ENCODE measurements around the gene CPLANE2. TPM values are rescaled to one million over a fixed set of nuclear protein-coding genes. Genes with fewer than 3 reads are reported as not detected.
A peak's percentile ranks its signal among the peaks of the same experiment; 100 is the strongest.

CPLANE2 gene
- total RNA-seq, 1 experiment from 2014 or later, result 5.0 TPM

- POLR2A ChIA-PET, result no interaction called here
- H3K27ac Mint-ChIP-seq, result no peak overlapping the region; the same call in 1 of the 2 replicates
- no peaks in the 10 kb centered on the region for H3K9me3 Mint-ChIP-seq
- H3K4me3 Mint-ChIP-seq, result no peak overlapping the region
- no peak for TF ChIP-seq SOX15 (CRISPR knock-in tag; IDR thresholded peaks at IDR 0.05)
- TF ChIP-seq FOXK1 (CRISPR knock-in tag; IDR thresholded peaks at IDR 0.05), result no peak
- TF ChIP-seq SP1 (CRISPR knock-in tag; conservative IDR thresholded peaks at IDR 0.05), result no peak
- TF ChIP-seq CTCF (IDR thresholded peaks at IDR 0.05), result no peak
- TF ChIP-seq E2F4 (CRISPR knock-in tag; IDR thresholded peaks at IDR 0.05; ENCODE audit: borderline replicate concordance, low read depth), result no peak
- TF ChIP-seq GRHL2 (CRISPR knock-in tag; IDR thresholded peaks at IDR 0.05; ENCODE audit: insufficient replicate concordance, severe bottlenecking), result no peak
- no peak for TF ChIP-seq EMX1 (CRISPR knock-in tag; IDR thresholded peaks at IDR 0.05)
- TF ChIP-seq ATF2 (CRISPR knock-in tag; IDR thresholded peaks at IDR 0.05; ENCODE audit: borderline replicate concordance, low read depth), result no peak
- no peak for TF ChIP-seq JAZF1 (CRISPR knock-in tag; IDR thresholded peaks at IDR 0.05)
- TF ChIP-seq ARID4B (CRISPR knock-in tag; IDR thresholded peaks at IDR 0.05; ENCODE audit: borderline replicate concordance), result no peak
- H3K27me3 Mint-ChIP-seq (ENCODE audit: low read depth), result no peaks in the 10 kb centered on the region
- CTCF ChIA-PET, result no interaction called here
- H3K36me3 Mint-ChIP-seq, result peaks cover 10% of the 10 kb centered on the region
- DNase-seq (ENCODE audit: low spot score) (no peak), ATAC-seq (no peak)
- H3K4me1 Mint-ChIP-seq, result peaks cover 4% of the 10 kb centered on the region; the same call in 1 of the 2 replicates
Observed at GRCh38 chr1:16247441-16247840, 10.5 kb upstream of the CPLANE2 start.

- ChIA-PET CTCF (no interaction called here), POLR2A (no interaction called here)
- peaks cover 7% of the 10 kb centered on the region for H3K36me3 Mint-ChIP-seq
- ATAC-seq (no peak), DNase-seq (ENCODE audit: low spot score) (no peak)
- no peak overlapping the region for H3K4me3 Mint-ChIP-seq
- peak overlapping the region; percentile 80; the same call in 1 of the 2 replicates for H3K27ac Mint-ChIP-seq
- H3K9me3 Mint-ChIP-seq, result no peaks in the 10 kb centered on the region
- peaks cover 4% of the 10 kb centered on the region; the same call in 1 of the 2 replicates for H3K4me1 Mint-ChIP-seq
- H3K27me3 Mint-ChIP-seq (ENCODE audit: low read depth), result no peaks in the 10 kb centered on the region
- TF ChIP-seq TCF7 (CRISPR knock-in tag; IDR thresholded peaks at IDR 0.05; ENCODE audit: low read depth) (no peak), ERG (CRISPR knock-in tag; IDR thresholded peaks at IDR 0.05) (no peak), ARID4B (CRISPR knock-in tag; IDR thresholded peaks at IDR 0.05; ENCODE audit: borderline replicate concordance) (no peak), ATF6 (CRISPR knock-in tag; IDR thresholded peaks at IDR 0.05) (no peak), AR (CRISPR knock-in tag; IDR thresholded peaks at IDR 0.05) (no peak)
Observed at GRCh38 chr1:16246961-16247360, 10.0 kb upstream of the CPLANE2 start.

Measured in WTC11 (cell line).